ENCODE data around the gene IGF1R.

IGF1R gene

GRCh38 chr15:98708037-98708590, 59.8 kb downstream of the IGF1R start:
- DNase-seq, result no peak

GRCh38 chr15:98711810-98712209, 63.5 kb downstream of the IGF1R start:
- no peak for DNase-seq

- DNase-seq, result no peak
These were observed 64.7 kb downstream of the IGF1R start for GRCh38 chr15:98712845-98713584.

GRCh38 chr15:98713585-98714001, 65.3 kb downstream of the IGF1R start:
- DNase-seq, result no peak

GRCh38 chr15:98714922-98715321, 66.6 kb downstream of the IGF1R start:
- no peak for DNase-seq

- no peak for DNase-seq
These were observed 67.1 kb downstream of the IGF1R start for GRCh38 chr15:98715401-98715800.

- no peak for DNase-seq
These were observed 67.6 kb downstream of the IGF1R start for GRCh38 chr15:98715890-98716443.

- no peak for DNase-seq
These were observed 69.0 kb downstream of the IGF1R start for GRCh38 chr15:98717371-98717770.

- no peak for DNase-seq
These were observed 69.6 kb downstream of the IGF1R start for GRCh38 chr15:98717942-98718341.

GRCh38 chr15:98718426-98719136, 70.2 kb downstream of the IGF1R start:
- DNase-seq, result no peak

GRCh38 chr15:98719137-98719740, 70.9 kb downstream of the IGF1R start:
- no peak for DNase-seq

GRCh38 chr15:98720031-98720430, 71.7 kb downstream of the IGF1R start:
- no peak for DNase-seq

GRCh38 chr15:98720577-98721565, 72.5 kb downstream of the IGF1R start:
- DNase-seq, result no peak

GRCh38 chr15:98722209-98722608, 73.9 kb downstream of the IGF1R start:
- no peak for DNase-seq

GRCh38 chr15:98722645-98723044, 74.3 kb downstream of the IGF1R start:
- no peak for DNase-seq

- no peak for DNase-seq
These were observed 74.9 kb downstream of the IGF1R start for GRCh38 chr15:98723195-98723594.

GRCh38 chr15:98724048-98724447, 75.7 kb downstream of the IGF1R start:
- DNase-seq, result no peak

GRCh38 chr15:98724494-98724893, 76.2 kb downstream of the IGF1R start:
- no peak for DNase-seq

- no peak for DNase-seq
These were observed 77.5 kb downstream of the IGF1R start for GRCh38 chr15:98725874-98726273.

- DNase-seq, result no peak
These were observed 79.0 kb downstream of the IGF1R start for GRCh38 chr15:98727115-98728040.

All from DMS79 (cell line).